GM19043 (cell line): ENCODE measurements around the gene ALAD.
"Not testable (repeated sequence)": the region's sequence is repeated elsewhere in the genome, so short reads cannot be mapped to it uniquely, and the experiment has no call there.

ENCODE experiments used
- ATAC-seq: cut with Tn5 transposase; IDR thresholded peaks from one replicate; pipeline ENCODE4 v1.9.1; 2021; ENCODE audit warnings: low read depth; ENCODE audit not compliant: unreplicated experiment

The ALAD gene

GRCh38 chr9:113375057-113376023 lies 25.7 kb downstream of the ALAD start:
- ATAC-seq = no peak

- no peak for ATAC-seq
Observed at GRCh38 chr9:113373676-113374392, 27.2 kb downstream of the ALAD start.

- ATAC-seq = no peak
Observed at GRCh38 chr9:113373256-113373655, 27.8 kb downstream of the ALAD start.

- ATAC-seq = no peak
Observed at GRCh38 chr9:113372059-113372458, 29.0 kb downstream of the ALAD start.

- ATAC-seq = no peak
Observed at GRCh38 chr9:113370806-113371325, 30.2 kb downstream of the ALAD start.

GRCh38 chr9:113369855-113370140 lies 31.3 kb downstream of the ALAD start:
- ATAC-seq = no peak

- ATAC-seq = no peak
Observed at GRCh38 chr9:113368982-113369854, 31.9 kb downstream of the ALAD start.

- no peak for ATAC-seq
Observed at GRCh38 chr9:113368348-113368981, 32.6 kb downstream of the ALAD start.

- ATAC-seq = not testable (repeated sequence)
Observed at GRCh38 chr9:113365652-113366051, 35.4 kb downstream of the ALAD start.

- no peak for ATAC-seq
Observed at GRCh38 chr9:113364951-113365350, 36.1 kb downstream of the ALAD start.

- ATAC-seq = no peak
Observed at GRCh38 chr9:113363336-113363735, 37.7 kb downstream of the ALAD start.

- ATAC-seq = no peak
Observed at GRCh38 chr9:113361304-113362018, 39.6 kb downstream of the ALAD start.

GRCh38 chr9:113360242-113360842 lies 40.7 kb downstream of the ALAD start:
- ATAC-seq = no peak

GRCh38 chr9:113359385-113359784 lies 41.7 kb downstream of the ALAD start:
- ATAC-seq = no peak

- no peak for ATAC-seq
Observed at GRCh38 chr9:113356686-113357292, 44.3 kb downstream of the ALAD start.

- no peak for ATAC-seq
Observed at GRCh38 chr9:113355040-113355596, 46.0 kb downstream of the ALAD start.

- no peak for ATAC-seq
Observed at GRCh38 chr9:113352411-113352810, 48.7 kb downstream of the ALAD start.

GRCh38 chr9:113352006-113352405 lies 49.1 kb downstream of the ALAD start:
- no peak for ATAC-seq
